ENCODE results near the gene IGFN1. TPM values are rescaled to one million over a fixed set of nuclear protein-coding genes. Genes with fewer than 3 reads are reported as not detected.

Gene IGFN1
- total and polyA plus RNA-seq, 2 donors (not counting 3 experiments of a cell fraction or from before 2014, with no cell fraction given) = not detected

DNA sequence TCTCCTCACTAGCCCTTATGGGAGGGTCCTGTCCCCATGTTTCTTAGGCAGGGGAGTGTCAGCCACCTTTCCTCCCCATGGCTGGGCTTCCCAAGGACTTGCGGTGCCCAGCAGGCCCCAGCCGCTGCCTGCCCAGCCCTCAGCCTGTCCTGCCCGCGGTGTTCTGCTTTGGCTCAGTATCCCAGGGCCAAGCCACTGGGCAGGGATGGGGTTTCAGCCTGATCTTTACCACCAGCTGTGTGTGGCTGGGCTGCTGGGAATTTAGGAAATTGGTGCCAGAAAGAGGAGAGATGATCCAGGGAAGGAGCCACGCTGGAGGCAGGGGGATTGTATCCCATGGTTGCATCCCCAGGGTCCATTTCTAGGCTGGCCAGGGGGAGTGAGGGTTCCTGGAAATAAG lies 6.9 kb upstream of the IGFN1 start:
- Histone ChIP-seq H3K79me2 (ENCODE audit: control insufficient read depth, insufficient read depth, low read length) (no peaks in the 10 kb centered on the region), H3K4me1 (ENCODE audit: control insufficient read depth, extremely low read depth, insufficient read depth, low read length) (no peaks in the 10 kb centered on the region), H3K4me2 (ENCODE audit: insufficient read depth, low read length) (no peak overlapping the region), H3K9me3 (replicated peaks; ENCODE audit: control insufficient read depth, insufficient read depth, low read length) (no peaks in the 10 kb centered on the region), H3K9me1 (replicated peaks; ENCODE audit: control insufficient read depth, extremely low read depth, insufficient read depth, low read length) (no peaks in the 10 kb centered on the region), H3K27me3 (ENCODE audit: control insufficient read depth in 2 of 2, insufficient read depth in 2 of 2, low read length in 2 of 2) (peaks cover 6 to 22% of the 10 kb centered on the region in 2 experiments), H4K20me1 (replicated peaks; ENCODE audit: control insufficient read depth, extremely low read depth, insufficient read depth, low read length) (no peaks in the 10 kb centered on the region), H3K36me3 (ENCODE audit: control insufficient read depth in 2 of 2, extremely low read depth in 1 of 2, insufficient read depth in 2 of 2, low read length in 2 of 2) (no peaks in the 10 kb centered on the region), H2AFZ (ENCODE audit: low read depth, low read length) (no peak overlapping the region), H3K27ac (ENCODE audit: insufficient read depth, low read depth, low read length) (no peak overlapping the region), H3K9ac (replicated peaks; ENCODE audit: extremely low read depth, insufficient read depth, low read length) (no peak overlapping the region), H3K4me3 (replicated peaks in 1 of 3; ENCODE audit: insufficient read depth in 1 of 3, low read depth in 1 of 3, low read length in 3 of 3) (no peak overlapping the region)
- dilution Hi-C loops (cut with MboI; ENCODE audit: extremely low pct_ligation_motif_present, low sequenced_read_pairs) (no loop called here), intact Hi-C loops (cut with micrococcal nuclease) (no loop called here)
- TF ChIP-seq POLR2AphosphoS5 (IDR thresholded peaks at IDR 0.05; ENCODE audit: insufficient read depth, low read depth, low read length) (no peak), EZH2 (IDR thresholded peaks at IDR 0.05; ENCODE audit: borderline replicate concordance, low read depth, low read length, severe bottlenecking) (no peak)
- ChIA-PET POLR2A (no interaction called here), CTCF (interaction anchor here (0.9 to 1.9 kb wide), 3 partner anchors 9 to 252 kb away, joined by 3 to 11 read pairs (median 5); no protein-coding TSS in a partner anchor)
- no peak for DNase-seq (ENCODE audit: low read depth, low spot score)
- no peak for FAIRE-seq
- no TSS peak for BruUV-seq (replicated peaks)

- Histone ChIP-seq H3K4me1 (ENCODE audit: control insufficient read depth, extremely low read depth, insufficient read depth, low read length) (no peaks in the 10 kb centered on the region), H3K4me2 (ENCODE audit: insufficient read depth, low read length) (no peak overlapping the region), H3K9me3 (replicated peaks; ENCODE audit: control insufficient read depth, insufficient read depth, low read length) (no peaks in the 10 kb centered on the region), H3K27ac (ENCODE audit: insufficient read depth, low read depth, low read length) (no peak overlapping the region), H3K4me3 (replicated peaks in 1 of 3; ENCODE audit: insufficient read depth in 1 of 3, low read depth in 1 of 3, low read length in 3 of 3) (no peak overlapping the region), H3K36me3 (ENCODE audit: control insufficient read depth in 2 of 2, extremely low read depth in 1 of 2, insufficient read depth in 2 of 2, low read length in 2 of 2) (no peaks in the 10 kb centered on the region), H3K9ac (replicated peaks; ENCODE audit: extremely low read depth, insufficient read depth, low read length) (no peak overlapping the region), H2AFZ (ENCODE audit: low read depth, low read length) (no peak overlapping the region), H3K27me3 (ENCODE audit: control insufficient read depth in 2 of 2, insufficient read depth in 2 of 2, low read length in 2 of 2) (peaks cover 4 to 19% of the 10 kb centered on the region in 2 experiments), H3K79me2 (ENCODE audit: control insufficient read depth, insufficient read depth, low read length) (no peaks in the 10 kb centered on the region), H3K9me1 (replicated peaks; ENCODE audit: control insufficient read depth, extremely low read depth, insufficient read depth, low read length) (no peaks in the 10 kb centered on the region), H4K20me1 (replicated peaks; ENCODE audit: control insufficient read depth, extremely low read depth, insufficient read depth, low read length) (no peaks in the 10 kb centered on the region)
- dilution Hi-C loops (cut with MboI; ENCODE audit: extremely low pct_ligation_motif_present, low sequenced_read_pairs) (no loop called here), intact Hi-C loops (cut with micrococcal nuclease) (loop anchor here (1.0 kb wide), 1 partner anchor 35 kb away; no protein-coding TSS in a partner anchor)
- DNase-seq (ENCODE audit: low read depth, low spot score) (peak; percentile 38), FAIRE-seq (peak; percentile 74)
- peak in 1 of 2 donors; percentile 68 for TF ChIP-seq CTCF (IDR thresholded peaks at IDR 0.05; ENCODE audit: extremely low read depth in 1 of 2, insufficient read depth in 1 of 2, low read depth in 1 of 2, low read length in 2 of 2)
- TF ChIP-seq, protein P1, sequence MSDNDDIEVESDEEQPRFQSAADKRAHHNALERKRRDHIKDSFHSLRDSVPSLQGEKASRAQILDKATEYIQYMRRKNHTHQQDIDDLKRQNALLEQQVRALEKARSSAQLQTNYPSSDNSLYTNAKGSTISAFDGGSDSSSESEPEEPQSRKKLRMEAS (IDR thresholded peaks at IDR 0.05; ENCODE audit: insufficient read depth, insufficient read length) = no peak
- CTCF ChIA-PET = interaction anchor here (0.9 to 1.9 kb wide), 7 partner anchors 10 to 251 kb away, joined by 3 to 11 read pairs (median 5); no protein-coding TSS in a partner anchor
- no TSS peak for BruUV-seq (replicated peaks)
- POLR2A ChIA-PET = no interaction called here
These were observed 6.1 kb upstream of the IGFN1 start for GRCh38 chr1:201184307-201185122.

Measured in endothelial cell of umbilical vein (primary cell).